ENCODE measurements around the gene DHRS9. TPM values are rescaled to one million over a fixed set of nuclear protein-coding genes. Genes with fewer than 3 reads are reported as not detected.

Gene DHRS9
- total RNA-seq, 1 donor from 2014 or later = not detected

- no peak overlapping the region for H3K4me3 ChIP-seq
- TF ChIP-seq CTCF (IDR thresholded peaks at IDR 0.05) = no peak
- no peaks in the 10 kb centered on the region for H3K4me1 ChIP-seq
- no peaks in the 10 kb centered on the region for H3K27me3 ChIP-seq
- intact Hi-C loops (cut with DNase I) = no loop called here
- no peak overlapping the region for H3K27ac ChIP-seq
- H3K36me3 ChIP-seq = no peaks in the 10 kb centered on the region
- no peaks in the 10 kb centered on the region for H3K9me3 ChIP-seq
- DNase-seq (ENCODE audit: low spot score in 2 of 2) = no peak
These were observed 4.8 kb downstream of the DHRS9 start for GRCh38 chr2:169073963-169074751.

- DNase-seq (ENCODE audit: low spot score in 2 of 2) = no peak
- Histone ChIP-seq H3K36me3 (no peaks in the 10 kb centered on the region), H3K27me3 (no peaks in the 10 kb centered on the region), H3K4me3 (no peak overlapping the region), H3K9me3 (no peaks in the 10 kb centered on the region), H3K4me1 (no peaks in the 10 kb centered on the region), H3K27ac (no peak overlapping the region)
- intact Hi-C loops (cut with DNase I) = no loop called here
- TF ChIP-seq CTCF (IDR thresholded peaks at IDR 0.05) = no peak
These were observed 8.4 kb downstream of the DHRS9 start for GRCh38 chr2:169077674-169078240.

GRCh38 chr2:169080250-169081069, 11.1 kb downstream of the DHRS9 start:
- Histone ChIP-seq H3K27me3 (no peaks in the 10 kb centered on the region), H3K4me1 (no peaks in the 10 kb centered on the region), H3K27ac (no peak overlapping the region), H3K9me3 (no peaks in the 10 kb centered on the region), H3K4me3 (no peak overlapping the region), H3K36me3 (no peaks in the 10 kb centered on the region)
- no peak for DNase-seq (ENCODE audit: low spot score in 2 of 2)
- intact Hi-C loops (cut with DNase I) = no loop called here
- TF ChIP-seq CTCF (IDR thresholded peaks at IDR 0.05) = no peak

- DNase-seq (ENCODE audit: low spot score in 2 of 2) = no peak
- no peak for TF ChIP-seq CTCF (IDR thresholded peaks at IDR 0.05)
- no peaks in the 10 kb centered on the region for H3K36me3 ChIP-seq
- H3K4me1 ChIP-seq = no peaks in the 10 kb centered on the region
- no peaks in the 10 kb centered on the region for H3K9me3 ChIP-seq
- intact Hi-C loops (cut with DNase I) = no loop called here
- H3K27ac ChIP-seq = no peak overlapping the region
- H3K4me3 ChIP-seq = no peak overlapping the region
- H3K27me3 ChIP-seq = no peaks in the 10 kb centered on the region
These were observed 12.2 kb downstream of the DHRS9 start for GRCh38 chr2:169081551-169081950.

- Histone ChIP-seq H3K36me3 (no peaks in the 10 kb centered on the region), H3K27me3 (no peaks in the 10 kb centered on the region), H3K27ac (no peak overlapping the region), H3K4me1 (no peaks in the 10 kb centered on the region), H3K4me3 (no peak overlapping the region), H3K9me3 (no peaks in the 10 kb centered on the region)
- intact Hi-C loops (cut with DNase I) = no loop called here
- no peak for DNase-seq (ENCODE audit: low spot score in 2 of 2)
- no peak for TF ChIP-seq CTCF (IDR thresholded peaks at IDR 0.05)
These were observed 13.6 kb downstream of the DHRS9 start for GRCh38 chr2:169082995-169083394.
